ENCODE measurements around the gene SOCS7.
"Not testable (repeated sequence)": the region's sequence is repeated elsewhere in the genome, so short reads cannot be mapped to it uniquely, and the experiment has no call there.

Gene SOCS7

DNA sequence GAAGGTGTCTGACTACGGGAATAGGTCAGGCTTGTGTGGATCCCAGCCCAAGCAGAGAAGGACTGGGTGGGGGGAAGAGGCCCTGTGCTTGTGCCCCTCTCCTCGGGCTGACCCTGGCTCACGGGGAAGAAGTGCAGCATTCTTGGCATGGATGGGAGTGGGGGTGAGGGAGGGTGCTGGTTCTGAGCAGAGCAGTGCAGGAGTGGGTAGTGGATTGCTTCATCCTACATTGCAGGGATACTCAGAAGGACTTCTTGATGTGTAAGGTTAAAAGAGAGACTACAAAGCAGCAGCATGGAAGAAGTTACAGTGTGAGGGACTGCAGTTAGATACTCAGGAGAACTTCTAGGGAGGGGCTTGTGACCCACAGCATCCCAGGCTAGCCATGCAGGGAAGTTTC is 78.7 kb downstream of the SOCS7 start:
- H3K4me3 ChIP-seq (ENCODE audit: low read length): peak overlapping the region; percentile 75
- peak overlapping the region; percentile 92 for H3K27ac ChIP-seq (ENCODE audit: low read depth, low read length)
- no peaks in the 10 kb centered on the region for H3K36me3 ChIP-seq (ENCODE audit: control insufficient read depth, insufficient read depth, low read length)
- H3K27me3 ChIP-seq (ENCODE audit: control insufficient read depth, insufficient read depth, low read length): no peaks in the 10 kb centered on the region
- H3K9ac ChIP-seq (ENCODE audit: low read length): no peak overlapping the region
- peaks cover 36% of the 10 kb centered on the region for H3K4me1 ChIP-seq (ENCODE audit: control insufficient read depth, insufficient read depth, low read length)

DNA sequence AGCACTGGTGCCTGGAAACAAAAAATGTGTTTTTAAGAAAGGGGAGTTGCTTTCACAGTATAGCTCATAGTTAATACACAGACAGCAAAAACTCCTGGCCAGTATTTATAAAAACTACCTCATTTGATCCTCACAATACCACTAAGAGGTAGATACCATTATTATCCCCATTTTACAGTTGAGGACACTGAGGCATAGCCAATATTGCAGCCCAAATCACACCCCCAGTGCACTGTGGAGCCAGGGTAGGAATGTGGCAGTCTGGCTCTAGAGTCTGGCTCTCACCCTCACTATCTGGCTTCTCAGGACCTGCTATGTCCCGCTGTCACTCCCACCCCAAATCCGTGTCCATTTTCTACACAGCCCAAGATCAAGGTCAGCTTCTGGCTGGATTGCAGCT is 79.2 kb downstream of the SOCS7 start:
- H3K4me1 ChIP-seq (ENCODE audit: control insufficient read depth, insufficient read depth, low read length): peaks cover 36% of the 10 kb centered on the region
- no peak overlapping the region for H3K4me3 ChIP-seq (ENCODE audit: low read length)
- H3K9ac ChIP-seq (ENCODE audit: low read length): no peak overlapping the region
- peak overlapping the region; percentile 12 for H3K27ac ChIP-seq (ENCODE audit: low read depth, low read length)
- no peaks in the 10 kb centered on the region for H3K36me3 ChIP-seq (ENCODE audit: control insufficient read depth, insufficient read depth, low read length)
- no peaks in the 10 kb centered on the region for H3K27me3 ChIP-seq (ENCODE audit: control insufficient read depth, insufficient read depth, low read length)

DNA sequence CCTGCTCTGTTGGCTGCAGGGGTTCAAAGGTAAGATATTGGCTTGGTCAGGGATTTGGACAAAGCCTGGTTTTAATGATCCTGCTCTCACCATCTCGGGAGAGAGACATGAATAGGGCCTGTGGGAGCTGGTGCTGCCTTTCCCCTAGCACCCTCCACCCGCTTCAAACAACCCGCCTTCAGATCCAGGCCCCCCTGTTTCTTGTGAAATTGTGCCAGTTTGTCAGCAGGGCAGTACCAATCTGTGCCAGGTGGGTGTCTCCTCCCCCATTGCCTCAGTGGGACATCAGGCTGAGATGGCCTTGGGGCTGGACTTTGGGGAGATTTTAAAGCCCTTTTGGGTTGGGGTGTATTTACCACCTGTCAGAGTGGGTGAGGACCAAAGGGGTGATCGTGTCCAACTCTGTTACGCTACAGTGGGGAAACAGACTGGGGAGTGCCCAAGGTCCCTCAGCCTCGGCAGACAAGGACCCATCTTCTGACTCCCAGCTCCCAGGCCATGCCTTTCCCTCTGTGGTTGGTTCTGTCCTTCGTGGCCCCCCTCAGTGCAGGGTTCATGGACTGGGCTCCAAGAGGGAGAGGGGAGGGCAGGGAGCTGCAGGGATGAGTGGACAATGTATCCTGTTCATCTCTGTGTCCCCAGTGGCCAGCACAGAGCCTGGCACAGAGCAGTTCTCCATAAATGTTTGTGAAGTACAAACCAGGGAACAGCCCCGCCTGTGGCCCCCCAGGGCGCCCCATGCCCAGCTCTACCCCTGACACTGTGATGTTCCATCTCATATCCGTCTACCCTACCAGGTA is 79.9 kb downstream of the SOCS7 start:
- H3K27me3 ChIP-seq (ENCODE audit: control insufficient read depth, insufficient read depth, low read length): no peaks in the 10 kb centered on the region
- H3K36me3 ChIP-seq (ENCODE audit: control insufficient read depth, insufficient read depth, low read length): no peaks in the 10 kb centered on the region
- H3K4me1 ChIP-seq (ENCODE audit: control insufficient read depth, insufficient read depth, low read length): peaks cover 34% of the 10 kb centered on the region
- H3K4me3 ChIP-seq (ENCODE audit: low read length): no peak overlapping the region
- peak overlapping the region; percentile 12 for H3K27ac ChIP-seq (ENCODE audit: low read depth, low read length)
- H3K9ac ChIP-seq (ENCODE audit: low read length): no peak overlapping the region

DNA sequence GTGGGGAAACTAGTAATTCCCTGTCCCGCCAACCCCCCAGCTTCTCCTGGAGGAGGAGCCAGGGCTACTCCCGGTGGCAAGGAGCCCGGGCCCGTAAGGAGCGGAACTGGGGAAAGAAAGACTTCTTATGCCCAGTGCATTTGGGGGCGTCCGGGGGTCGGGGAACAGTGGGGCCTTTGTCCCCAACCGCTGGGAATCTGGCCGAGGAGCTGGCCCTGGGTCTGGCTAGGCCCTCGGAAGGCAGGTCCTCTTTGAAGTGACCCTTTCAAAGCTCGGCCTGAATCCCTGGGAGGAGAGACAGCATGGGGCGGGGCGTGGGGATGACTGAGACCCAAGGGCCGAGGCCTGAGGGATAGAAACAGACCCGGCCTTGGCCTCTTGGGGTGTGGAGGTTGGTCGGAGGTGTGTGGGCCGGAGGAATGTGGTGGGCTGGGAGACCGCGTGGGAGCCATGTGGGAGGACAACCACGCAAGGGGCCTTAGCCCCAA is 82.6 kb downstream of the SOCS7 start:
- Histone ChIP-seq H3K4me1 (ENCODE audit: control insufficient read depth, insufficient read depth, low read length) (peaks cover 17% of the 10 kb centered on the region), H3K36me3 (ENCODE audit: control insufficient read depth, insufficient read depth, low read length) (no peaks in the 10 kb centered on the region), H3K4me3 (ENCODE audit: low read length) (no peak overlapping the region), H3K27ac (ENCODE audit: low read depth, low read length) (peak overlapping the region; percentile 60), H3K9ac (ENCODE audit: low read length) (no peak overlapping the region), H3K27me3 (ENCODE audit: control insufficient read depth, insufficient read depth, low read length) (no peaks in the 10 kb centered on the region)

DNA sequence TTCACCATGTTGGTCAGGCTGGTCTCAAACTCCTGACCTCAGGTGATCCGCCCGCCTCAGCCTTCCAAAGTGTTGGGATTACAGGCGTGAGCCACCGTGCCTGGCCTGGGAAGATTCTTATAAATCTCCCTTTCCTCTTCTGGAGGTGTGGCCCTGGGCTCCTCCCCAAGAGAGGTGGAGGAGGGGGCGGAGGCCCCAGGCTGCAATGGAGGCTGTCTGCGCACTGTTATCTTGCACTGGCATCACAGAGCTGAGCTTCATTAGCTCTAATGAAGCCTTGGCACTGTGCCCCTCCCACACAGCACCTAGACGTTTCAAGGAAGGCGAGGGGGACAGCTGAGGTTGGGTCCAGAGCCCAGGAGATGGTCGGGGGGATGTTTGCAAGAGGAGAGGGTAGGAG is 84.2 kb downstream of the SOCS7 start:
- Histone ChIP-seq H3K4me3 (ENCODE audit: low read length) (no peak overlapping the region), H3K9ac (ENCODE audit: low read length) (no peak overlapping the region), H3K27me3 (ENCODE audit: control insufficient read depth, insufficient read depth, low read length) (no peaks in the 10 kb centered on the region), H3K27ac (ENCODE audit: low read depth, low read length) (no peak overlapping the region), H3K36me3 (ENCODE audit: control insufficient read depth, insufficient read depth, low read length) (no peaks in the 10 kb centered on the region), H3K4me1 (ENCODE audit: control insufficient read depth, insufficient read depth, low read length) (peaks cover 6% of the 10 kb centered on the region)

DNA sequence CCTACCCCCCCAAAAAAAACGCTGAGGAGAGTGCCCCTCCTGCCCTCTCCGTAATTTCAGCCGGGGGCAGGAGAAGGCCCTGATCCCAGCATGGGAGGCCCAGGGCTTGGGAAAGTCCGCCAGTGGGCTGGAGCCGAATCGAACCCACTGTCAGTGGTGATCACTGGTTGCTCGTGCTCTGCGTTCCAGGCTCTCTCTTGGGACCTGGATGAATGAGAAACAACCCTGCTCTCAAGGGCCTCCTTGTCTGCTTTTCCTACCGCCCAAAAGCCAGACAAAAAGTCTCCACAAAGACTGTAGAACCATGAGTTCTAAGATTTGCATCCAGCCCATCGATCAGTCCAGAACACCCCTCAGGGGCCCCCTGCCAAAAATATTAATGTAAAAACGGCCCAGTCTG is 84.7 kb downstream of the SOCS7 start:
- Histone ChIP-seq H3K4me3 (ENCODE audit: low read length) (no peak overlapping the region), H3K27me3 (ENCODE audit: control insufficient read depth, insufficient read depth, low read length) (no peaks in the 10 kb centered on the region), H3K9ac (ENCODE audit: low read length) (no peak overlapping the region), H3K4me1 (ENCODE audit: control insufficient read depth, insufficient read depth, low read length) (peaks cover 7% of the 10 kb centered on the region), H3K27ac (ENCODE audit: low read depth, low read length) (no peak overlapping the region), H3K36me3 (ENCODE audit: control insufficient read depth, insufficient read depth, low read length) (no peaks in the 10 kb centered on the region)

DNA sequence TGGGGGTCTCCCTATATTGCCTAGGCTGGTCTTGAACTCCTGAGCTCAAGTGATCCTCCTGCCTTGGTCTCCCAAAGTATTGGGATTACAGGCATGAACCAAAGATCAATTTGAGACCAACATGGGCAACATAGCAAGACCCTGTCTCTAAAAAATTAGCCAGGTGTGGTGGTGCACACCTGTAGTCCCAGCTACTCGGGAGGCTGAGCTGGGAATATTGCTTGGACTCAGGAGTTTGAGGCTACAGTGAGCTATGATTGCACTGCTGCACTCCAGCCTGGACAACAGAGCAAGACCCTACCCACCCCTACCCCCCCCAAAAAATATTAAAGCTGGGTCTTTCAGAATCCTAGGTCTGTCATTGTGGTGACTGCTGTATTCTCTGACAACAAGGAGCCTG is 85.7 kb downstream of the SOCS7 start:
- not testable (repeated sequence) for H3K9ac ChIP-seq (ENCODE audit: low read length); H3K36me3 ChIP-seq (ENCODE audit: control insufficient read depth, insufficient read depth, low read length); H3K27ac ChIP-seq (ENCODE audit: low read depth, low read length); H3K4me3 ChIP-seq (ENCODE audit: low read length); H3K4me1 ChIP-seq (ENCODE audit: control insufficient read depth, insufficient read depth, low read length); H3K27me3 ChIP-seq (ENCODE audit: control insufficient read depth, insufficient read depth, low read length)

DNA sequence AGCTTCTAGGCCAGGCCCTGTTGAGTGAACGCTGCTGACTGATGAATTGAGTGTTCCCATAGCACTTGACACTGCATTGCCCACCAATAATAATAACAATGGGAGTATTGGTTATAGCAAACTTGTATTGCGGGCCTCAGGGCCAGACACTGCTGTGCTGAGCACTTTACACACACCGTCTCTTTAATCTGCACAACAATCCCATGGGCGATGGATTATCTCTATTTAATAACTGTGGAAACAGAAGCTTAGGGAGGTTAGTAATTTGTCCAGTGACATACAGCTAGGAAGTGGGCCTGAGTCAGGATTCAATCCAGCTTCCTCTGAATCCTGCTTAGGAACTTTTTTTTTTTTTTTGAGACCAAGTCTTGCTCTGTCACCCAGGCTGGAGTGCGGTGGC is 87.8 kb downstream of the SOCS7 start:
- Histone ChIP-seq H3K27me3 (ENCODE audit: control insufficient read depth, insufficient read depth, low read length) (no peaks in the 10 kb centered on the region), H3K4me1 (ENCODE audit: control insufficient read depth, insufficient read depth, low read length) (peaks cover 19% of the 10 kb centered on the region), H3K27ac (ENCODE audit: low read depth, low read length) (no peak overlapping the region), H3K36me3 (ENCODE audit: control insufficient read depth, insufficient read depth, low read length) (no peaks in the 10 kb centered on the region), H3K4me3 (ENCODE audit: low read length) (no peak overlapping the region), H3K9ac (ENCODE audit: low read length) (no peak overlapping the region)

DNA sequence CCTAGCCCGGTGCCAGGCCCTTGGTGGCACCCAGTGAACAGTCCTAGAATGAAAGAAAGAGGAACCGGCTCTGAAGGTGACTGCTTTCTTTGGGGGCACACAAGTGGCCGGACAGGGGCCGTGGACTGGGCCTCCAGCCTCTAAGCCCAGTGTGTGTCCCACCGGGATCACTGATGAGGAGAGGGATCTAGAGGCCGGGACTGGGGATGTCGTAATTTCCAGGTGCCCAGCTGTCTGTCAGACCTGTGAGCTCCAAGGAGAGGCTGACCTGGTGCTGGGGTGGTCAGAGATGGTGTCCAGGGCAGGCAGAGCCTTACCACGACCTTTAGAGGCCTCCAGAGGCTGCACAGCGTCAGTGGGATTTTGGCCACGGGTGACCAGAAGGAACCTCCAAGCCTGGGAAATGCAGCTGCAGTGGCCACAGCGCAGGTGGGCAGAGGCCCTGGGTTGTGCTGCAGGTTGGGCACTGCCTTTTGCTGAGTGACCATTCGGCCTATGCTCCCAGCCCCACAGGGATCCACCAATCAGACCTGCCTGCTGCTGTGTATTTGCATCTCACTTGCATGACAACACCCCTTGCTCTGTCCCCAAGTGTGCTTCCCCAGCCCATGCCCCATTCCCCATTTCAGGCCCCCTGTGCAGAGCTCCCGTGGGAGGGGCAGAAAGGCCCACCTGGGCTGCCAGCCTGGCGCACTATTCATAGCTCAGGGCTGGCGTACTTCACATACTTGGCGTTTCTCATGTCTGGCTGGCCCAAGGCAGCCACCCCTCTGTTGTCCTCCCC is 89.2 kb downstream of the SOCS7 start:
- peak overlapping the region; percentile 21 for H3K27ac ChIP-seq (ENCODE audit: low read depth, low read length)
- H3K27me3 ChIP-seq (ENCODE audit: control insufficient read depth, insufficient read depth, low read length): no peaks in the 10 kb centered on the region
- H3K9ac ChIP-seq (ENCODE audit: low read length): no peak overlapping the region
- peaks cover 21% of the 10 kb centered on the region for H3K4me1 ChIP-seq (ENCODE audit: control insufficient read depth, insufficient read depth, low read length)
- no peak overlapping the region for H3K4me3 ChIP-seq (ENCODE audit: low read length)
- H3K36me3 ChIP-seq (ENCODE audit: control insufficient read depth, insufficient read depth, low read length): no peaks in the 10 kb centered on the region

DNA sequence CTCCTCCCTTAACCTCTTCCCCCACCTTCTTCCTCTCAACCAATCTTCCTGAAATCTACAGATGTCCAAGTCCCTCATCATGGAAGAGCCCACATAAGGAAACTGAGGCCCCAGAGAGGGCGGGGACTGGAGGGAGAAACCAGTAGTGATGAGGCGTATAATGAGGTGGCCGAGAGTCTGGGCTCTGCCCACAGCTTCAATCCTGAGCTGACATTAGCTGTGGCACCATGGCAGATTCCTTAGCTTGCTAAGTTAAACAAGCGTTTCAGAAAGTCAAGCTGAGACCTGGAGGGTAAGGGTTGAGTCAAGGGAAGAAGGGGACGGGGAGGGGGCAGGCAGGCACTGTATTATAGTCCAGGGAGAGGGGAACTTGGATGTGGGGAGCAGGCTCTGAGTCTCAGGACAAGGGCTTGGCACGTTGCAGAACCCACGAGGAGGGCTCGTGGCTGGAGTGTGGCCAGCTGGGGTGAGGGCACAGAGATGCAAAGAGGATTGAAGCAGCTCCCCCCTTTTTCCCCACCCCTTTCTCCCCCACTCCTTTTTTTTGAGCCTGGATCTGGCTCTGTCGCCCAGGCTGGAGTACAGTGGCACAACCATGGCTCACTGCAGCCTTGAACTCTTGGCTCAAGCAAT is 89.9 kb downstream of the SOCS7 start:
- Histone ChIP-seq H3K36me3 (ENCODE audit: control insufficient read depth, insufficient read depth, low read length) (no peaks in the 10 kb centered on the region), H3K9ac (ENCODE audit: low read length) (no peak overlapping the region), H3K4me3 (ENCODE audit: low read length) (no peak overlapping the region), H3K27ac (ENCODE audit: low read depth, low read length) (peak overlapping the region; percentile 21), H3K4me1 (ENCODE audit: control insufficient read depth, insufficient read depth, low read length) (peaks cover 21% of the 10 kb centered on the region), H3K27me3 (ENCODE audit: control insufficient read depth, insufficient read depth, low read length) (no peaks in the 10 kb centered on the region)

DNA sequence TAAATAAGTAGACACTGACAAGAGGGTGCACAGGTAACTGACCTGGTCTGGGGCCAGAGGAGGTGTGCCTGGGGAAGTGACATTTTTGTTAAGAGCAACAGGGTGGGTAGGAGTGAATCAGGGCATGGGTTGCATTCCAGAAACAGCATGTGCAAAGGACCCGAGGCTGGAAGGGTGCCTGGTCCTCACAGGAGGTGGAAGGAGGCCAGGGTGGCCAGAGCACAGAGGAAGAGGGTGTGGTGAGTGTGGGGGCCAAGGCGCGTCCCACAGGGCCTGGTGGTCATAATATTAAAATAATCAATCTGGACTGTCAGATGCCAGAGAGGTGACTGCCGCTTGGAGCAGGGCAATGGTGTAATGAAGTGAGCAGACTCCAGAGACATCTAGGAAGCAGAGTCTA is 90.9 kb downstream of the SOCS7 start:
- Histone ChIP-seq H3K27ac (ENCODE audit: low read depth, low read length) (no peak overlapping the region), H3K27me3 (ENCODE audit: control insufficient read depth, insufficient read depth, low read length) (no peaks in the 10 kb centered on the region), H3K4me1 (ENCODE audit: control insufficient read depth, insufficient read depth, low read length) (peaks cover 21% of the 10 kb centered on the region), H3K9ac (ENCODE audit: low read length) (no peak overlapping the region), H3K36me3 (ENCODE audit: control insufficient read depth, insufficient read depth, low read length) (no peaks in the 10 kb centered on the region), H3K4me3 (ENCODE audit: low read length) (no peak overlapping the region)

DNA sequence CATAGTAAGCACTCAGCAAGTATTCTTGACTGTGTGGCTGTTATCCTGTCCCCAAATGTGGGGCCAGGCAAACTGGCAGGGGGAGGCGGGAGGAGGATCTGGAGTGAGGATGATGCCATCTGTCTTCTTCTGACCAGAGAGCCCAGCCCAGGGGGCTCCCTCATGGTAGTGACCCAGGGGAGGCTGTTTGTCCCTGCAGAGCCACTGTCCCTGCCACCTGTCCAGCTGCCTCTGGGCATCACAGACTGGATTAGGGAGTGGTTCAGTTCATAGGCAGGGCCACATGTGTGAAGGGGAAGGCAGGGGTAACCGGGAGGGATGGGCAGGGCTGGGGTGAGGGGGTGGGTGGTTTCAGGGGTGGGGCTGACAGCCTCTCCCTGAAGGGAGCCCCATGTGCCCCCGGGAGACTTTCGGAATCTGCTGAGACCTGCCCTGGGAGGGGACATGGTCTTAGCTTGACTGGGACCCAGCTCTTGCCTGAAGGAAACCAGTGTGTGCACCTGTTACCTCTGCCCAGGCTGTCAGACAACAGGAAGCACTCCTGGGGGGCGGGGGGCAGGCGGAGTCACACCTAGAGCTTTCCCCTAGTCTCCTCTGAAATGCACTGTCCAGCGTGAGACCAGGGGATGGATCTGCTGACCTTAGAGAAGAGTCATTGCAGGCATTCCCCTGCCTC is 91.8 kb downstream of the SOCS7 start:
- no peaks in the 10 kb centered on the region for H3K27me3 ChIP-seq (ENCODE audit: control insufficient read depth, insufficient read depth, low read length)
- H3K4me3 ChIP-seq (ENCODE audit: low read length): no peak overlapping the region
- H3K27ac ChIP-seq (ENCODE audit: low read depth, low read length): no peak overlapping the region
- H3K9ac ChIP-seq (ENCODE audit: low read length): no peak overlapping the region
- no peaks in the 10 kb centered on the region for H3K36me3 ChIP-seq (ENCODE audit: control insufficient read depth, insufficient read depth, low read length)
- peaks cover 21% of the 10 kb centered on the region for H3K4me1 ChIP-seq (ENCODE audit: control insufficient read depth, insufficient read depth, low read length)

Measured in rectal smooth muscle tissue (tissue), 1 donor.